ENCODE measurements around the gene TACR1. TPM values are rescaled to one million over a fixed set of nuclear protein-coding genes. Genes with fewer than 3 reads are reported as not detected.
A peak's percentile ranks its signal among the peaks of the same experiment; 100 is the strongest.
"Not testable (repeated sequence)": the region's sequence is repeated elsewhere in the genome, so short reads cannot be mapped to it uniquely, and the experiment has no call there.

The TACR1 gene
- polyA plus RNA-seq, 1 donor: 1.0 TPM

DNA sequence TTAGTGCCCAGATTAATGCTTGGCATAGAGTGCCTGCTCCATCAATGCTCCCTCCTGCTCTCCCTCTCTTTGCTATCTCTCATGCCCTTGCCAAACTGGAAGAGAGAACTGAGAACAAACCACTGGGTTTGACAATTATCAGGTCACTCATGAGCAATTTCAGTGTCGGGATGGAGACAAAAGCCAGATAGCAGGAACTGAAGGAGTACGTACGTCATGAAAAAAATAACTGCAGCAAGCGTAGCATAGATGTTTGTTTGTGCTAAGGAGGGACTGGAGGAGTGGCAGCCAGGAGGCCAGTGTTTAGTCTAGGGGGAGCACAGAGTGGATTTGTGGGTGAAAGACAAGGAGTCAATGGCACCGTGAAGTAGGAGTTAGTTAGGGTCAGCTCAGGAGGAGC, 127.6 kb downstream of the TACR1 start:
- H3K36me3 ChIP-seq (ENCODE audit: control insufficient read depth, insufficient read depth, low read length): no peaks in the 10 kb centered on the region
- peak in 1 of 2 donors; percentile 9 for DNase-seq
- H3K4me1 ChIP-seq (ENCODE audit: control insufficient read depth, insufficient read depth, low read length): no peaks in the 10 kb centered on the region
- H3K4me3 ChIP-seq (ENCODE audit: low read length): no peak overlapping the region
- H3K27ac ChIP-seq (ENCODE audit: low read length): no peak overlapping the region
- 86% methylated on average over 2 of the region's 5 CpGs for WGBS (ENCODE audit: insufficient coverage, low lambda C conversion rate)
- no peaks in the 10 kb centered on the region for H3K9me3 ChIP-seq (ENCODE audit: control insufficient read depth, low read depth, low read length)
- H3K27me3 ChIP-seq (ENCODE audit: control insufficient read depth, insufficient read depth, low read length): no peaks in the 10 kb centered on the region

DNA sequence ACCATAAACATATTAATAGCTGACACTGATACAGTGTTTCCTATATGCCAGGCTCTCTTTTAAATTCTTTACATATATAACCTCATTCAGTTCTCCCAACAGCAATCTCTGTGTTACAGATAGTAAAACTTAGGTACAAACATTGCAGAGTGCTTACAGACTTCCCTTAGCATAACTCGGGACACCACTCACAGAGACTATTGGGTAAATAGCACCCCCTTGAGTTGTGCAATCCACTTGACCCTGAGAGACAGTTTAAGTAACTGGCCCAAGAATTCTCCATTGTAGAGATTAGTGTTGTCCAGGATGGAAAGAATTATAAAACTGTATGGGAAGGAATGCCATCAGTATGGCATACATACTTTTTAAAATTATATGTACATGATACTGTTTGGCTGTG, 130.8 kb downstream of the TACR1 start:
- WGBS (ENCODE audit: insufficient coverage, low lambda C conversion rate): no CpG with 5 or more reads among the region's 1 CpG

DNA sequence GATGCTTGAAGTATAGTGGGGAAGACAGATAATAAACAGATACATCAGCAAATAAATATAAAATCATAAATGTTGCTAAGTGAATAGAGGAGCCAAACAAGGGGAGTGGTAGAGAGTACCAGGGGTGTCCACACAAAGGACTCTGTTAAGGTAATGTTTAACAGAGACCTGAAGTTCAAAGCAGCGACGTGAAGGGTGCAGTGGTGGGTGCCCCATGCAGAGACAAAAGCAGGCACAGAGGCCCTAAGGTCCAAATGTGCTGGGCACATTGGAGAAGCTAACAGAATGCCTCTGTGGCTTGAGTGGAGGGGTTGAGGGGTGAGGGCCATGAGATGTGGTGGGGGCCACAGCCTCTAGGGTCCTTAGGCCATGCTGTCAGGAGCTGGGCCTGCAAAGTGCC, 131.8 kb downstream of the TACR1 start:
- Histone ChIP-seq H3K4me1 (ENCODE audit: control insufficient read depth, insufficient read depth, low read length) (no peaks in the 10 kb centered on the region), H3K9me3 (ENCODE audit: control insufficient read depth, low read depth, low read length) (no peaks in the 10 kb centered on the region)
- no CpG with 5 or more reads among the region's 2 CpGs for WGBS (ENCODE audit: insufficient coverage, low lambda C conversion rate)

More for the DNA sequence above, 130.8 kb downstream of the TACR1 start:
- Histone ChIP-seq H3K27ac (ENCODE audit: low read length) (no peak overlapping the region), H3K27me3 (ENCODE audit: control insufficient read depth, insufficient read depth, low read length) (no peaks in the 10 kb centered on the region), H3K36me3 (ENCODE audit: control insufficient read depth, insufficient read depth, low read length) (no peaks in the 10 kb centered on the region), H3K4me3 (ENCODE audit: low read length) (no peak overlapping the region), H3K9me3 (ENCODE audit: control insufficient read depth, low read depth, low read length) (no peaks in the 10 kb centered on the region), H3K4me1 (ENCODE audit: control insufficient read depth, insufficient read depth, low read length) (no peaks in the 10 kb centered on the region)
- no peak for DNase-seq

DNA sequence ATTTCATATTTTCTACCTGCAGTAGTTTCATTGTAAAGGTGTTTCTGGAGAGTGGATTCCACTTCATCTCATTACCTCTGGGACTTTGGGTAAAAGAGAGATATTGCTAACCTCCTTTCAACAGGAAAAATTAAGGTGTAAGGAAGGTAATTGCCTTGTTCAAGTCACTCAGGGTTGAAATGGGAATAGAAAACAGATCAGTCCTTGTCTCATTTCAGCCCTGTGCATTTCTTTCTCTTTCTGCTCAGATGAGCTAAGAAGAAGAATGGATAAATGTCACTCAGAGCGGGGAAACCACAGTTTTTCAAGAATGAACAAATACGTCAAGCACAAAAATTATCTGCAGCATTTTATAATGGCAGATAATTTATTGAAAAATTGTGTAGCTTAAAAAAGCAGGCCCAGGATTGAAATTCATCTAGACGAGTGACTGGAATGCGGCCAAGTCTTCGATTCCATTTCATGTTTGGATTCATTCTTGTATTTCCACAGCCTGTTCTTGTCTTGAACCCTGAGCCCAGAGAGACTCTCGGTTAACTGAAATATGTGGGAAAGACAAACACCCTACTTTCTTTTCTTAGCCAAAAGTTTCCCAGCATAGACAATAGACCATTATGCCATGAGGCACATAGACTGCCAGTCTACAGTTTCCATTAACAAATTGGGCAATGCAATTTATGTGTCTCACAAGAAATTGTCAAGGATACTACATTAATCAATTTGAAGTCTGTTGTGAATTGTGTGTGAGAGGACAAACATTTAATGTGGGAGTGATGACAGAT, 133.0 kb downstream of the TACR1 start:
- Histone ChIP-seq H3K27ac (ENCODE audit: low read length) (no peak overlapping the region), H3K4me3 (ENCODE audit: low read length) (no peak overlapping the region), H3K4me1 (ENCODE audit: control insufficient read depth, insufficient read depth, low read length) (no peaks in the 10 kb centered on the region), H3K9me3 (ENCODE audit: control insufficient read depth, low read depth, low read length) (no peaks in the 10 kb centered on the region), H3K27me3 (ENCODE audit: control insufficient read depth, insufficient read depth, low read length) (no peaks in the 10 kb centered on the region), H3K36me3 (ENCODE audit: control insufficient read depth, insufficient read depth, low read length) (no peaks in the 10 kb centered on the region)
- WGBS (ENCODE audit: insufficient coverage, low lambda C conversion rate): 93% methylated on average over 6 of the region's 6 CpGs
- DNase-seq: no peak

More for the DNA sequence above, 131.8 kb downstream of the TACR1 start:
- Histone ChIP-seq H3K27ac (ENCODE audit: low read length) (no peak overlapping the region), H3K4me3 (ENCODE audit: low read length) (no peak overlapping the region), H3K36me3 (ENCODE audit: control insufficient read depth, insufficient read depth, low read length) (no peaks in the 10 kb centered on the region), H3K27me3 (ENCODE audit: control insufficient read depth, insufficient read depth, low read length) (no peaks in the 10 kb centered on the region)
- no peak for DNase-seq

DNA sequence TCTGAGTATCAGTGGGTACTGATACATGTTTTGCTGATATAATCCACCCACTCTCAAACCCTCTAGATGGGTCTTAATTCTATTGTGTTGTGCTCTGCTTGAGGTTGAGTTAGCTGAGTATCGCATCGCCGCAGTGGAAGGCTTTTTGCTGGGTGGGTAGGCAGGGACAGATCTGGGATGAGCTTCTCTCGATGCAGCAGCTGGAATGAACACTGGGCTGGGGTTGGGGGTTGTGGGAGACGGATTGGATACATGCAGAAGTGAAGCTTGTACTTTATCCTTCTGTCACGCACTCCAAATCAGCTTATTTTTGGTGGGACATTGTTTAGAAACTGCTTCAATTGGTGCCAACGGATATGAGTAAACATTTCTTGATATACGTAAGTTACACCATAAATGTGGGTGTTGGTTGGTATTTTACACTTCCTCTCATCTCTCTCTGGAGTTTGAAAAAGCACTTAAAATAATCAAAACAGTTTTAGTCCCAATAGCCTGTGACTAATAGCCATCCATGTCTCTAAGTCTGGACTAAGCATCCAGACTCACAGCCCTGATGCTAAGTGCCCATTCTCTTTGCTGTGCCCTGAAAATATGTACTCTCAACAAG, 133.8 kb downstream of the TACR1 start:
- peak in 1 of 2 donors; percentile 13 for DNase-seq
- H3K27ac ChIP-seq (ENCODE audit: low read length): no peak overlapping the region
- 60% methylated on average over 2 of the region's 8 CpGs for WGBS (ENCODE audit: insufficient coverage, low lambda C conversion rate)
- no peak overlapping the region for H3K4me3 ChIP-seq (ENCODE audit: low read length)
- H3K36me3 ChIP-seq (ENCODE audit: control insufficient read depth, insufficient read depth, low read length): no peaks in the 10 kb centered on the region
- no peaks in the 10 kb centered on the region for H3K27me3 ChIP-seq (ENCODE audit: control insufficient read depth, insufficient read depth, low read length)
- H3K9me3 ChIP-seq (ENCODE audit: control insufficient read depth, low read depth, low read length): no peaks in the 10 kb centered on the region
- no peaks in the 10 kb centered on the region for H3K4me1 ChIP-seq (ENCODE audit: control insufficient read depth, insufficient read depth, low read length)

DNA sequence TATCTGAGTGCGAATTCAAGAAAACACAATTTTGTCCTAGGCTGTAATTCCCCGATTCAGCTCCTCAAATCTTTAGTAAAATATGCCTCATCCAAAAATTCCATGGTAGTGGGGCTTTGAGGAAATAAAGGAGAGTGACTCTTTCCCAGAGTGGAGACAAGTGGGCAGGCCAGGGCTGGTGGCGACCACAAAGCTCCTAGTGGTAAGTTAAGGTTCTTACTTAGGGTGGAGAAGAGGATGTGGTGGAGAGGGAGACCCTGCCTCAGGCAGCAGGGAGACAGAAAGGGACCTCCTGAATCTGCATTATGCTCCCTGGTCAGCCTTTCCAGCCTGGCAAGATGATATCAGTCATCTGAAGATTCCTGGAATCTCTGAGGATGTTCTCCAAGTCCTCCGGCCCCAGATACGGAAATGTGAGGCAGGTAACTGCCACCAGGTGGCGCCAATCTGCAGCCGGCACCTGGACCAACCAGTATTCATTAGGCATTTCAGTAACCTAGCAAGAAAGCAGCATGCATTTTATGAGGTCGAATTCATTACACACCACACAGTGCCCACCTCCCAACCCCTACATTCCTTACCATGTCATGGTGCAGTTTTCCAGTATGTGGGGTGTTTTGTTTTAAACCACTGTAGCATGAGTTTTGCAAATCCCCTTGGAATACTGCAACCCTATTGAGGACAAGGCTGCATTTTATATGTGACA, 134.5 kb downstream of the TACR1 start:
- H3K4me1 ChIP-seq (ENCODE audit: control insufficient read depth, insufficient read depth, low read length): no peaks in the 10 kb centered on the region
- no CpG with 5 or more reads among the region's 8 CpGs for WGBS (ENCODE audit: insufficient coverage, low lambda C conversion rate)
- H3K27me3 ChIP-seq (ENCODE audit: control insufficient read depth, insufficient read depth, low read length): no peaks in the 10 kb centered on the region
- H3K9me3 ChIP-seq (ENCODE audit: control insufficient read depth, low read depth, low read length): no peaks in the 10 kb centered on the region
- no peak overlapping the region for H3K27ac ChIP-seq (ENCODE audit: low read length)
- no peak overlapping the region for H3K4me3 ChIP-seq (ENCODE audit: low read length)
- peak; percentile 43 to 55 for DNase-seq
- no peaks in the 10 kb centered on the region for H3K36me3 ChIP-seq (ENCODE audit: control insufficient read depth, insufficient read depth, low read length)

DNA sequence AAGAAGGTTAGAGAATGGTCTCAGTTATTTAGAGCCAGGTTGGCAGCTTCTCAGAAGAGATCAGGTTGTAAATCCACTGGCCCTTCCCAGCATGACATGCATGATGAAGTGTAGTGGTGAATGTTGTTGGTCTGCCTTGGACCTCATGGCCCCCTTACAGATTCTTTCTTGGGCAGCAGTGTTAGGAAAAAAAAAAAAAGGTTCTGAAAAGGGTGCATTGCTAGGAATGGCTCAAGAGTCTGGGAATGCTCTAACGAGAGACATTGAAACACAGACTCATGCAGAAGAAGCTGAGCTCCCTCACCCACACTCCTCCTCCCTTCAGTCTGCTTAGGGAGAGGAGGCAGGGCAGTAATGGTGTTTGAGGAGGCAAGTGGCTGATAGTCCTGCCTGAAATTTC, 135.4 kb downstream of the TACR1 start:
- no peaks in the 10 kb centered on the region for H3K36me3 ChIP-seq (ENCODE audit: control insufficient read depth, insufficient read depth, low read length)
- no peaks in the 10 kb centered on the region for H3K4me1 ChIP-seq (ENCODE audit: control insufficient read depth, insufficient read depth, low read length)
- WGBS (ENCODE audit: insufficient coverage, low lambda C conversion rate): 60% methylated on average over 1 of the region's 1 CpG
- DNase-seq: no peak
- H3K9me3 ChIP-seq (ENCODE audit: control insufficient read depth, low read depth, low read length): no peaks in the 10 kb centered on the region
- H3K4me3 ChIP-seq (ENCODE audit: low read length): no peak overlapping the region
- H3K27ac ChIP-seq (ENCODE audit: low read length): no peak overlapping the region
- no peaks in the 10 kb centered on the region for H3K27me3 ChIP-seq (ENCODE audit: control insufficient read depth, insufficient read depth, low read length)

DNA sequence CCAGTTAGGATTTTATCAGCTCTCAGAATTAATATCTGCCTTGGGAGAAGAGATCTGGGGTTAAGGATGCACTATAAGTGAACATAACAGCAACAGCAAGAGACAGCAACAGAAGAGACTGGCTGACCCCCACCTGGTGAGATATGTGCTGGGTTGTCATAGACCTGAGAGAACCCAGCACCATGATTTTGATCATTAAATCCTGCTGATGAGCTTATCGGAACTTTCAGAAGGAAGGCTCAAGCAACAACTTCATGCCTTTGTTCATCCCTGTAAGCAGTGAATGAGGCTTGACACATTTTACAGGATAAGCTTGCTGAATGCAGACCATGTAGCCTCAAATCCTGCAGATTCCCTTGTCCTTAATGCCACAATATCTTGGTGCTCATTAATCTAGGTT, 140.9 kb downstream of the TACR1 start:
- no peak overlapping the region for H3K4me3 ChIP-seq (ENCODE audit: low read length)

DNA sequence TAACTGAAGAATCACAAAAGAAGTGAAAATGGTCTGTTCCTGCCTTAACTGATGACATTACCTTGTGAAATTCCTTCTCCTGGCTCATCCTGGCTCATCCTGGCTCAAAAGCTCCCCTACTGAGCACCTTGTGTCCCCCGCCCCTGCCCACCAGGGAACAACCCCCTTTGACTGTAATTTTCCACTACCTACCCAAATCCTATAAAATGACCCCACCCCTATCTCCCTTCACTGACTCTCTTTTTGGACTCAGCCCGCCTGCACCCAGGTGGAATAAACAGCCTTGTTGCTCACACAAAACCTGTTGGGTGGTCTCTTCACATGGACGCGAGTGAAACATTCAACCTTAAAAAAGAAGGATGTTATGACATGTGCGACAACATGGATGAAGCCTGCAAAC, 142.2 kb downstream of the TACR1 start:
- H3K27me3 ChIP-seq (ENCODE audit: control insufficient read depth, insufficient read depth, low read length); H3K9me3 ChIP-seq (ENCODE audit: control insufficient read depth, low read depth, low read length); H3K36me3 ChIP-seq (ENCODE audit: control insufficient read depth, insufficient read depth, low read length); DNase-seq; H3K27ac ChIP-seq (ENCODE audit: low read length); H3K4me3 ChIP-seq (ENCODE audit: low read length); H3K4me1 ChIP-seq (ENCODE audit: control insufficient read depth, insufficient read depth, low read length): not testable (repeated sequence)
- WGBS (ENCODE audit: insufficient coverage, low lambda C conversion rate): 89% methylated on average over 3 of the region's 5 CpGs

More for the DNA sequence above, 140.9 kb downstream of the TACR1 start:
- no peaks in the 10 kb centered on the region for H3K27me3 ChIP-seq (ENCODE audit: control insufficient read depth, insufficient read depth, low read length)
- H3K9me3 ChIP-seq (ENCODE audit: control insufficient read depth, low read depth, low read length): no peaks in the 10 kb centered on the region
- H3K36me3 ChIP-seq (ENCODE audit: control insufficient read depth, insufficient read depth, low read length): no peaks in the 10 kb centered on the region
- DNase-seq: no peak
- no peaks in the 10 kb centered on the region for H3K4me1 ChIP-seq (ENCODE audit: control insufficient read depth, insufficient read depth, low read length)
- WGBS (ENCODE audit: insufficient coverage, low lambda C conversion rate): no CpG with 5 or more reads among the region's 1 CpG
- no peak overlapping the region for H3K27ac ChIP-seq (ENCODE audit: low read length)

DNA sequence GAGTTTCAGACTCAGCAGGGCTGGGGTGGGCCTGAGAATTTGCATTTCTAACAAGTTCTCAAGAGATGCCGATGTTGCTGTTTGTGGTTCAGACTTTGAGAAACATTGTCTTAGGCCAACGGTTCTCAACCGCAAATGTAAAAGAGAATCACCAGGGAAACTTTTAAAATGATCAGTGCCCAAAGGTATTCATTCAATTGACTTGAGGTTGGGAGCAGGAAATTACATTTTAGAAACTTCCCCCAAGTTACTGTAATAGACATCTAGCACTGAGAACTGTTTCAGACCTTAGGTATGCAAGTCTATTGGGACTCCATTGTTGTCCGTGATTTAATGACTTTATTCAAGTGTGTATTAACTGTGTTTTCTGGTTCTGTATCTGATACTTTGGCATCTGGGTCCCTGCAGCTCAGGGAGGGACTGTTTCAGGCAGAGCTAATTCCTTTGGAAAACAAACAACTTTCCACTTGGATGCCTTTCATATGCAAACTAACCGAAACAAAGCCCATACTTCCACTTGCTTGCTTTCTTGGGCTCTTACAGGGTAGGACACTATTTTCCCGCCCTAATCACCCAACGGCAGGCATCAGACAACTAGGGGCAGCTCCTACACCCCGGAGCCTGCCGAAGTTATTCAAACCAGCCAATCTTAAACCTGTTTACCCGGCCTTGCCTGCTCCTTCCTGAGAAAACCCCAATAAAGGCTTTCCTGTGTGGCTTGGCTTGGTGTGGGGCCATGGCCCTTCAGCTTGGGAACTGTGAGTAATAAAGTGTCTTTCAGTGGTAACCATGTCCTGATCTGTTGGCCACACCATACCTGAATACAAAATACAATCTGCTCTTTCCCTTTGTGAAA, 143.3 kb downstream of the TACR1 start:
- DNase-seq: no peak
- no peak overlapping the region for H3K4me3 ChIP-seq (ENCODE audit: low read length)
- no peak overlapping the region for H3K27ac ChIP-seq (ENCODE audit: low read length)
- no peaks in the 10 kb centered on the region for H3K4me1 ChIP-seq (ENCODE audit: control insufficient read depth, insufficient read depth, low read length)
- no peaks in the 10 kb centered on the region for H3K27me3 ChIP-seq (ENCODE audit: control insufficient read depth, insufficient read depth, low read length)
- WGBS (ENCODE audit: insufficient coverage, low lambda C conversion rate): no CpG with 5 or more reads among the region's 10 CpGs
- H3K9me3 ChIP-seq (ENCODE audit: control insufficient read depth, low read depth, low read length): no peaks in the 10 kb centered on the region
- no peaks in the 10 kb centered on the region for H3K36me3 ChIP-seq (ENCODE audit: control insufficient read depth, insufficient read depth, low read length)

Measured in large intestine (tissue), 3 donors.